ENCODE measurements around the gene TMC7. TPM values are rescaled to one million over a fixed set of nuclear protein-coding genes. Genes with fewer than 3 reads are reported as not detected.

The TMC7 gene
- total and polyA plus RNA-seq, 2 donors (not counting 3 experiments of a cell fraction or from before 2014, with no cell fraction given): 5.7 to 7.0 TPM

DNA sequence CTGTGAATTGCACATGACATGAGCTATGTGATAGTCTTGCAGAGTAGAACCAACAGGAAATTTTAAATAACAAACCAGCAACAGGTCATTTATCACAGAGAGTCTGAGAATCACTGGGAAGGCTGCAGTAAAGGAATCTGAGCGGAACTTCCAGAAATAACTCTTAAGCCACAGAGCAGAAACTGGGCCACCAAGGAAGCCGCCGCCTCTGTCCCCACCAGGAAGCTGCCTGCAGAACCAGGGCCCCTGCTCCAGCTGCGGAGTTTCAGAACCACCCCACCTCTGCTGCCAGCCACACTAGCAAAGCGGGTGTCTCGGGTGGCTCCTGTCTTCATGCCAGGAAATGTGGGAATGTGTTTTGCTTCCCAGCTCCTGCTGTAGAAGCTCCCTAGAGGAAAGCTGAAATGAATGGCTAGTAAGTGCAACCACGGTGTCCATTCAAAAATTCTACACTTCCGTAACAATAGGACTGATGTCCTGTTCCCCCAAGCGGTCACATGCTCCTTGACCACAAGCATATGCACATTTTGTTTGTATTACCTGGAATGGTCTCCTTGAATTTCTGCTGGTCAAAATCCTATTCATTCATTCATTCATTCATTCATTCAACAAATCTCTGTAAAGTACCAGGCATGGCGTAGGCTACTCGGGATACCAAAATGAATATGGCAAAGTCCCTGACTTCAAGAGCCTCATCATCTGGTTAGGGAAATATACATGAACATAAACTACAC is 122.3 kb downstream of the TMC7 start:
- dilution Hi-C loops (cut with MboI; ENCODE audit: extremely low pct_ligation_motif_present, low sequenced_read_pairs) (loop anchor here (25.0 kb wide), 1 partner anchor 319 kb away; the partner anchor contains the start of gene RPS15A), intact Hi-C loops (cut with micrococcal nuclease) (no loop called here)
- FAIRE-seq (no peak), DNase-seq (ENCODE audit: low read depth, low spot score) (no peak)
- Histone ChIP-seq H3K27me3 (ENCODE audit: control insufficient read depth in 2 of 2, insufficient read depth in 2 of 2, low read length in 2 of 2) (no peaks in the 10 kb centered on the region), H3K9me3 (replicated peaks; ENCODE audit: control insufficient read depth, insufficient read depth, low read length) (no peaks in the 10 kb centered on the region), H4K20me1 (replicated peaks; ENCODE audit: control insufficient read depth, extremely low read depth, insufficient read depth, low read length) (no peaks in the 10 kb centered on the region), H3K9me1 (replicated peaks; ENCODE audit: control insufficient read depth, extremely low read depth, insufficient read depth, low read length) (no peaks in the 10 kb centered on the region), H2AFZ (ENCODE audit: low read depth, low read length) (no peak overlapping the region), H3K9ac (replicated peaks; ENCODE audit: extremely low read depth, insufficient read depth, low read length) (no peak overlapping the region), H3K36me3 (ENCODE audit: control insufficient read depth in 2 of 2, extremely low read depth in 1 of 2, insufficient read depth in 2 of 2, low read length in 2 of 2) (no peaks in the 10 kb centered on the region), H3K79me2 (ENCODE audit: control insufficient read depth, insufficient read depth, low read length) (no peaks in the 10 kb centered on the region), H3K4me1 (ENCODE audit: control insufficient read depth, extremely low read depth, insufficient read depth, low read length) (peaks cover 15% of the 10 kb centered on the region), H3K27ac (ENCODE audit: insufficient read depth, low read depth, low read length) (no peak overlapping the region), H3K4me3 (replicated peaks in 1 of 3; ENCODE audit: insufficient read depth in 1 of 3, low read depth in 1 of 3, low read length in 3 of 3) (no peak overlapping the region), H3K4me2 (ENCODE audit: insufficient read depth, low read length) (no peak overlapping the region)
- no TSS peak for BruUV-seq (replicated peaks)
- ChIA-PET CTCF (interaction anchor here (0.9 to 3.8 kb wide), 3 partner anchors 11 to 72 kb away, joined by 3 to 20 read pairs (median 3); no protein-coding TSS in a partner anchor), POLR2A (no interaction called here)
- TF ChIP-seq, protein P1, sequence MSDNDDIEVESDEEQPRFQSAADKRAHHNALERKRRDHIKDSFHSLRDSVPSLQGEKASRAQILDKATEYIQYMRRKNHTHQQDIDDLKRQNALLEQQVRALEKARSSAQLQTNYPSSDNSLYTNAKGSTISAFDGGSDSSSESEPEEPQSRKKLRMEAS (IDR thresholded peaks at IDR 0.05; ENCODE audit: insufficient read depth, insufficient read length): no peak
- TF ChIP-seq POLR2A (IDR thresholded peaks at IDR 0.05; ENCODE audit: low read depth, low read length) (no peak), FOS (IDR thresholded peaks at IDR 0.05; ENCODE audit: borderline replicate concordance, insufficient read depth, low read length) (no peak), JUN (IDR thresholded peaks at IDR 0.05; ENCODE audit: borderline replicate concordance, insufficient read depth, insufficient read length, low read depth) (no peak), MYC (IDR thresholded peaks at IDR 0.05; ENCODE audit: low read depth, low read length) (no peak), GATA2 (IDR thresholded peaks at IDR 0.05; ENCODE audit: insufficient read depth, insufficient read length, low read depth, low read length) (no peak), POLR2AphosphoS5 (IDR thresholded peaks at IDR 0.05; ENCODE audit: insufficient read depth, low read depth, low read length) (no peak), CTCF (IDR thresholded peaks at IDR 0.05; ENCODE audit: extremely low read depth in 1 of 2, insufficient read depth in 1 of 2, low read depth in 1 of 2, low read length in 2 of 2) (no peak)
